Ishikawa (cell line): ENCODE measurements around the gene SERPINB11.

ENCODE experiments used
- CEBPB ChIP-seq: IDR thresholded peaks from 2 replicates; pipeline ENCODE4 v1.6.1; 2012
- CREB1 ChIP-seq: IDR thresholded peaks from 2 replicates; pipeline ENCODE4 v1.6.1; 2012; ENCODE audit warnings: low read depth
- EGR1 ChIP-seq: IDR thresholded peaks from 2 replicates; pipeline ENCODE4 v1.6.1; 2012
- EP300 ChIP-seq: IDR thresholded peaks from 2 replicates; pipeline ENCODE4 v1.6.1; 2012; ENCODE audit warnings: borderline replicate concordance
- FOXM1 ChIP-seq: IDR thresholded peaks from 2 replicates; pipeline ENCODE4 v1.6.1; 2012; ENCODE audit warnings: low read depth, borderline replicate concordance
- NFIC ChIP-seq: IDR thresholded peaks from 2 replicates; pipeline ENCODE4 v1.6.1; 2012
- RAD21 ChIP-seq: IDR thresholded peaks from 2 replicates; pipeline ENCODE4 v1.6.1; 2012; ENCODE audit warnings: low read depth
- TAF1 ChIP-seq: IDR thresholded peaks from 2 replicates; pipeline ENCODE4 v1.6.1; 2012; ENCODE audit warnings: low read depth, mild to moderate bottlenecking
- TCF12 ChIP-seq: IDR thresholded peaks from 2 replicates; pipeline ENCODE4 v1.6.1; 2012; ENCODE audit warnings: low read depth
- TEAD4 ChIP-seq: IDR thresholded peaks from 2 replicates; pipeline ENCODE4 v1.6.1; 2012
- YY1 ChIP-seq: IDR thresholded peaks from 2 replicates; pipeline ENCODE4 v1.6.1; 2012; ENCODE audit warnings: low read depth
- ZBTB7A ChIP-seq: IDR thresholded peaks from 2 replicates; pipeline ENCODE4 v1.6.1; 2012; ENCODE audit warnings: low read depth
- TF ChIP-seq, protein P1 (sequence below): IDR thresholded peaks from 2 replicates; pipeline ENCODE4 v1.6.1; 2012
- TF ChIP-seq, protein P2 (sequence below): IDR thresholded peaks from 2 replicates; pipeline ENCODE4 v1.6.1; 2012; ENCODE audit warnings: low read depth, mild to moderate bottlenecking
- TF ChIP-seq, protein P3 (sequence below): IDR thresholded peaks from 2 replicates; pipeline ENCODE4 v1.6.1; 2012

Gene SERPINB11

DNA sequence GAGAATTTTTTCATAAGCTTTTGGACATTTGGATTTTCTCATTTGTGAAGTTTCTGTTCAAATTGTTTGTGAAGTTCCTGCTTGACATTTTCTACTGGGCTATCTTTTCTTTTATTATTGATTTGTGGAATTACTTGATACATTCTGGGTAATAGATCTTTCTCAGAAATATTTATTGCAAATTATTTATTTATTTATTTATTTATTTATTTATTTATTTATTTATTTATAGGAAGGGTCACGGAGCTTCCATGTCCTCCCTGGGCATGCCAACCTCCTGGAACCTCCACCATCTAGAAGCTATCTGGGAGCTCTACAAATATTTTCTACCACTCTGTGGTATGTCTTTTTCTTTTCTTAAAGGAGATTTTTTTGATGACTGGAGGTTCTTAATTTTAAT lies 46.7 kb downstream of the SERPINB11 start:
- TF ChIP-seq YY1, result no peak
- no peak for TF ChIP-seq EGR1
- TF ChIP-seq FOXM1, result no peak
- TF ChIP-seq, protein P1, sequence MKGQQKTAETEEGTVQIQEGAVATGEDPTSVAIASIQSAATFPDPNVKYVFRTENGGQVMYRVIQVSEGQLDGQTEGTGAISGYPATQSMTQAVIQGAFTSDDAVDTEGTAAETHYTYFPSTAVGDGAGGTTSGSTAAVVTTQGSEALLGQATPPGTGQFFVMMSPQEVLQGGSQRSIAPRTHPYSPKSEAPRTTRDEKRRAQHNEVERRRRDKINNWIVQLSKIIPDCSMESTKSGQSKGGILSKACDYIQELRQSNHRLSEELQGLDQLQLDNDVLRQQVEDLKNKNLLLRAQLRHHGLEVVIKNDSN, result no peak
- TF ChIP-seq, protein P2, sequence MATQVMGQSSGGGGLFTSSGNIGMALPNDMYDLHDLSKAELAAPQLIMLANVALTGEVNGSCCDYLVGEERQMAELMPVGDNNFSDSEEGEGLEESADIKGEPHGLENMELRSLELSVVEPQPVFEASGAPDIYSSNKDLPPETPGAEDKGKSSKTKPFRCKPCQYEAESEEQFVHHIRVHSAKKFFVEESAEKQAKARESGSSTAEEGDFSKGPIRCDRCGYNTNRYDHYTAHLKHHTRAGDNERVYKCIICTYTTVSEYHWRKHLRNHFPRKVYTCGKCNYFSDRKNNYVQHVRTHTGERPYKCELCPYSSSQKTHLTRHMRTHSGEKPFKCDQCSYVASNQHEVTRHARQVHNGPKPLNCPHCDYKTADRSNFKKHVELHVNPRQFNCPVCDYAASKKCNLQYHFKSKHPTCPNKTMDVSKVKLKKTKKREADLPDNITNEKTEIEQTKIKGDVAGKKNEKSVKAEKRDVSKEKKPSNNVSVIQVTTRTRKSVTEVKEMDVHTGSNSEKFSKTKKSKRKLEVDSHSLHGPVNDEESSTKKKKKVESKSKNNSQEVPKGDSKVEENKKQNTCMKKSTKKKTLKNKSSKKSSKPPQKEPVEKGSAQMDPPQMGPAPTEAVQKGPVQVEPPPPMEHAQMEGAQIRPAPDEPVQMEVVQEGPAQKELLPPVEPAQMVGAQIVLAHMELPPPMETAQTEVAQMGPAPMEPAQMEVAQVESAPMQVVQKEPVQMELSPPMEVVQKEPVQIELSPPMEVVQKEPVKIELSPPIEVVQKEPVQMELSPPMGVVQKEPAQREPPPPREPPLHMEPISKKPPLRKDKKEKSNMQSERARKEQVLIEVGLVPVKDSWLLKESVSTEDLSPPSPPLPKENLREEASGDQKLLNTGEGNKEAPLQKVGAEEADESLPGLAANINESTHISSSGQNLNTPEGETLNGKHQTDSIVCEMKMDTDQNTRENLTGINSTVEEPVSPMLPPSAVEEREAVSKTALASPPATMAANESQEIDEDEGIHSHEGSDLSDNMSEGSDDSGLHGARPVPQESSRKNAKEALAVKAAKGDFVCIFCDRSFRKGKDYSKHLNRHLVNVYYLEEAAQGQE, result no peak
- no peak for TF ChIP-seq CREB1
- TF ChIP-seq TEAD4, result no peak
- TF ChIP-seq, protein P3, sequence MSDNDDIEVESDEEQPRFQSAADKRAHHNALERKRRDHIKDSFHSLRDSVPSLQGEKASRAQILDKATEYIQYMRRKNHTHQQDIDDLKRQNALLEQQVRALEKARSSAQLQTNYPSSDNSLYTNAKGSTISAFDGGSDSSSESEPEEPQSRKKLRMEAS, result no peak
- TF ChIP-seq RAD21, result no peak
- TF ChIP-seq TCF12, result no peak
- TF ChIP-seq NFIC, result no peak
- TF ChIP-seq EP300, result no peak
- TF ChIP-seq ZBTB7A, result no peak
- no peak for TF ChIP-seq TAF1

DNA sequence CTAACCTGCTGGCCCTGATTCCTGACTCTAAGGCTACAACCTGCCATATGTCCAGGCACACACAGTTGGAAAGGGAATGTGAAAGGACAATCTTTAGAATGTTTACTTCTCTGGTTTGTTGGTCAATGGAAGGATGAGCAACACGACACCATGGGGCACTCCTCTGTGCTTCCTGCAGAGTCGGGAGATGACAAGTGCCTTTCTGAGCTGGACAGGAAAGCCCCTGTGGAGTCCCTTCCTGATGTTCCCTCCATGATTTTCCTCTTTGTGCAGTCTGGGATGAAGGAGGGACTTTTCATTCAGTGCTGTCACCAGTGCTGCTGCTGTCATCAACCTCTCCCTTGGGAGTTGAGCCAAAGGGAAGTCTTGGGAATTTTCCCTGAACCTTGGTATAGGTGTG lies 49.9 kb downstream of the SERPINB11 start:
- TF ChIP-seq EP300, result no peak
- no peak for TF ChIP-seq EGR1
- TF ChIP-seq, protein P1, result no peak
- no peak for TF ChIP-seq CREB1
- TF ChIP-seq, protein P2, result no peak
- TF ChIP-seq ZBTB7A, result no peak
- TF ChIP-seq RAD21, result no peak
- TF ChIP-seq FOXM1, result no peak

DNA sequence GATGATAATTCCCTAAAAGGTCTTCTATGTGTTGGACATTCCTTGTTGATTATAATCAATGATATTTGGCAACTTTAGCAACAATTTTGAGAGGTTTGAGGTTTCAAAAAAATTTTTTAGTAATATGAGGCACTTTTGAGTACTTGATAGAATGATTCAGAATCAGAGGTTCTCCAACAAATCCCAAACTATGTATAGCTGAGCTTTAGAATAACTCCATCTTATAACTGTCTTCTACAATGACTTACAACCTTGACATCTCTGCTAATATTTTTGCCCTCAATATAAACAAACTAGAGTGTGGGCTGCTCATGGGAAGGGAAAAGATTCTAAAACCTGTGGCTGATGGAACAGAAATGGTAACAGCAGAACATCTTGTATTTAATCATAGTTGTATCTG lies 50.9 kb downstream of the SERPINB11 start:
- TF ChIP-seq ZBTB7A (no peak), EGR1 (no peak), TAF1 (no peak), TCF12 (no peak), EP300 (no peak), TEAD4 (no peak), RAD21 (no peak), FOXM1 (no peak), YY1 (no peak), NFIC (no peak)
- TF ChIP-seq, protein P3, result no peak
- TF ChIP-seq, protein P2, result no peak
- TF ChIP-seq, protein P1, result no peak

DNA sequence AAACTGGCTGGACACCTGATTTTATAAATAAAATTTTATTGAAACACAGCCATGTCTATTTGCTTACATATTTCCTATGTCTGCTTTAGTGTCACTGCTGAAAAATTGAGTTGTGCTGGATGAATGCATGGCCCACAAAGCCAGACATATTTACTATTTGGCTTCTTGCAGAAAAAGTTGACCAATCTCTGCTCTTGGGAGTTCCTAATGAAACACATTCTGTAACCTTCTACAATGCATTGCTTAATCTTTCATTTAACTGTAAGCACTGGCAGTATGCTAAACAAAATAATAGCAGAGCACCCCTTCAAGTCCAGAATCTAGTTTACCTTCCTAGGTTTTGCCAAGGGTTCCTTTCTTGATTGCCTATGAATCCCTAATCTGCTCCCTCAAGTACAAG lies 54.8 kb downstream of the SERPINB11 start:
- TF ChIP-seq, protein P3, result no peak
- TF ChIP-seq ZBTB7A (no peak), CEBPB (no peak), YY1 (no peak), TCF12 (no peak)
